DND-41 (cell line): Measurements from ENCODE around the gene LRGUK.

Source experiments
- ATAC-seq: fragments of 200-7000 bp; cut with Tn5 transposase; 3 replicates; pipeline ENCODE4 v1.9.1; 2021; ENCODE audit warnings: low read depth; ENCODE audit not compliant: insufficient read depth
- DNase-seq: peaks from one replicate; pipeline ENCODE4 v3.0.0-alpha.2; 2020
- H2AFZ ChIP-seq: 2 replicates; pipeline ENCODE4 v1.6.0; 2012; ENCODE audit warnings: low read depth, low read length
- H3K27ac ChIP-seq: 2 replicates; pipeline ENCODE4 v1.5.1; 2012; ENCODE audit warnings: low read length, inconsistent platforms
- H3K27me3 ChIP-seq: fragments of 200-600 bp; sonication (generic); 2 replicates; pipeline ENCODE4 v1.6.0; 2012; ENCODE audit warnings: low read length, mild to moderate bottlenecking, inconsistent platforms; ENCODE audit not compliant: insufficient read depth, poor library complexity
- H3K36me3 ChIP-seq: 2 replicates; pipeline ENCODE4 v1.5.1; 2012; ENCODE audit warnings: low read length, inconsistent platforms; ENCODE audit not compliant: insufficient read depth
- H3K4me1 ChIP-seq: 2 replicates; pipeline ENCODE4 v1.5.1; 2012; ENCODE audit warnings: mild to moderate bottlenecking, low read length; ENCODE audit not compliant: insufficient read depth
- H3K4me2 ChIP-seq: 2 replicates; pipeline ENCODE4 v1.6.0; 2012; ENCODE audit warnings: mild to moderate bottlenecking, moderate library complexity, low read length, inconsistent platforms; ENCODE audit not compliant: insufficient read depth
- H3K4me3 ChIP-seq, 2 experiments: fragments of 200-600 bp in 1 of 2; shearing (Covaris generic) in 1 of 2; 2 replicates each; pipeline ENCODE4 v1.5.1; 2012 to 2016; ENCODE audit warnings: inconsistent platforms in 2 of 2, low read length in 2 of 2, mild to moderate bottlenecking in 2 of 2, low read depth in 1 of 2, moderate library complexity in 1 of 2
- H3K79me2 ChIP-seq: 2 replicates; pipeline ENCODE4 v1.6.0; 2012; ENCODE audit warnings: low read length, inconsistent platforms; ENCODE audit not compliant: insufficient read depth
- H3K9ac ChIP-seq: 2 replicates; pipeline ENCODE4 v1.6.0; 2012; ENCODE audit warnings: low read depth, mild to moderate bottlenecking, inconsistent platforms, low read length, moderate library complexity
- H3K9me3 ChIP-seq: 2 replicates; pipeline ENCODE4 v1.5.1; 2012; ENCODE audit warnings: low read length, moderate library complexity, mild to moderate bottlenecking, inconsistent platforms; ENCODE audit not compliant: insufficient read depth, severe bottlenecking
- H4K20me1 ChIP-seq: 2 replicates; pipeline ENCODE4 v1.6.0; 2012; ENCODE audit warnings: low read length; ENCODE audit not compliant: insufficient read depth
- CTCF ChIP-seq: IDR thresholded peaks from 2 replicates; pipeline ENCODE4 v1.5.1; 2012; ENCODE audit warnings: borderline replicate concordance, low read length, moderate library complexity, mild to moderate bottlenecking; ENCODE audit not compliant: poor library complexity, severe bottlenecking; ENCODE audit errors: extremely low read depth
- EZH2 ChIP-seq: IDR thresholded peaks from 3 replicates; pipeline ENCODE4 v1.6.1; 2012; ENCODE audit warnings: borderline replicate concordance, low read depth, mild to moderate bottlenecking, moderate library complexity, low read length, inconsistent platforms; ENCODE audit not compliant: severe bottlenecking

Gene LRGUK

GRCh38 chr7:134246347-134246746 lies 119.2 kb downstream of the LRGUK start:
- Histone ChIP-seq H3K4me3 (no peak overlapping the region), H3K4me2 (no peak overlapping the region), H3K9me3 (no peaks in the 10 kb centered on the region), H2AFZ (no peak overlapping the region), H3K79me2 (no peaks in the 10 kb centered on the region), H3K4me1 (no peaks in the 10 kb centered on the region), H3K36me3 (no peaks in the 10 kb centered on the region), H3K27ac (no peak overlapping the region), H4K20me1 (no peaks in the 10 kb centered on the region), H3K9ac (no peak overlapping the region), H3K27me3 (peaks cover 5% of the 10 kb centered on the region)
- DNase-seq (no peak), ATAC-seq (no peak)
- no peak for TF ChIP-seq CTCF
- no peak for TF ChIP-seq EZH2

GRCh38 chr7:134246761-134247160 lies 119.6 kb downstream of the LRGUK start:
- ATAC-seq: no peak
- Histone ChIP-seq H3K4me2 (no peak overlapping the region), H2AFZ (no peak overlapping the region)

GRCh38 chr7:134248196-134248595 lies 121.1 kb downstream of the LRGUK start:
- Histone ChIP-seq H3K79me2 (no peaks in the 10 kb centered on the region), H3K27me3 (peaks cover 5% of the 10 kb centered on the region), H3K27ac (no peak overlapping the region), H3K4me1 (no peaks in the 10 kb centered on the region), H3K9me3 (no peaks in the 10 kb centered on the region), H3K9ac (no peak overlapping the region), H3K4me2 (no peak overlapping the region), H4K20me1 (no peaks in the 10 kb centered on the region), H3K36me3 (no peaks in the 10 kb centered on the region), H2AFZ (no peak overlapping the region), H3K4me3 (no peak overlapping the region)
- no peak for ATAC-seq
- TF ChIP-seq CTCF: no peak
- TF ChIP-seq EZH2: no peak
- no peak for DNase-seq

More at GRCh38 chr7:134246761-134247160, 119.6 kb downstream of the LRGUK start:
- Histone ChIP-seq H3K79me2 (no peaks in the 10 kb centered on the region), H3K4me1 (no peaks in the 10 kb centered on the region), H3K27ac (no peak overlapping the region), H3K27me3 (peaks cover 5% of the 10 kb centered on the region), H3K36me3 (no peaks in the 10 kb centered on the region), H3K4me3 (no peak overlapping the region), H3K9ac (no peak overlapping the region), H3K9me3 (no peaks in the 10 kb centered on the region), H4K20me1 (no peaks in the 10 kb centered on the region)
- TF ChIP-seq EZH2 (no peak), CTCF (no peak)
- DNase-seq: no peak

GRCh38 chr7:134254311-134254710 lies 127.2 kb downstream of the LRGUK start:
- no peak for ATAC-seq

More at GRCh38 chr7:134254311-134254710, 127.2 kb downstream of the LRGUK start:
- Histone ChIP-seq H3K27ac (no peak overlapping the region), H3K9ac (no peak overlapping the region), H3K9me3 (no peaks in the 10 kb centered on the region), H2AFZ (no peak overlapping the region), H3K79me2 (no peaks in the 10 kb centered on the region), H3K27me3 (no peaks in the 10 kb centered on the region), H3K4me2 (no peak overlapping the region), H3K4me3 (no peak overlapping the region), H3K36me3 (no peaks in the 10 kb centered on the region), H3K4me1 (no peaks in the 10 kb centered on the region), H4K20me1 (no peaks in the 10 kb centered on the region)
- no peak for DNase-seq
- TF ChIP-seq EZH2 (no peak), CTCF (peak; percentile 29)
